Ureter (tissue), 1 donor: ENCODE measurements around the gene SND1. TPM values are rescaled to one million over a fixed set of nuclear protein-coding genes. Genes with fewer than 3 reads are reported as not detected.
"Not testable (repeated sequence)": the region's sequence is repeated elsewhere in the genome, so short reads cannot be mapped to it uniquely, and the experiment has no call there.

Source experiments
- DNase-seq: peaks from one replicate; pipeline ENCODE4 v3.0.0-alpha.2; 2020; ENCODE audit warnings: low spot score
- total RNA-seq: library from RNA; stranded (reverse); gene quantifications from one replicate; pipeline ENCODE4 v1.2.4, GENCODE V29; 2023
- donor health status: DM: yes; HTN: yes; CAD: no.

The SND1 gene
- total RNA-seq, 1 donor from 2014 or later, result 208 TPM

DNA sequence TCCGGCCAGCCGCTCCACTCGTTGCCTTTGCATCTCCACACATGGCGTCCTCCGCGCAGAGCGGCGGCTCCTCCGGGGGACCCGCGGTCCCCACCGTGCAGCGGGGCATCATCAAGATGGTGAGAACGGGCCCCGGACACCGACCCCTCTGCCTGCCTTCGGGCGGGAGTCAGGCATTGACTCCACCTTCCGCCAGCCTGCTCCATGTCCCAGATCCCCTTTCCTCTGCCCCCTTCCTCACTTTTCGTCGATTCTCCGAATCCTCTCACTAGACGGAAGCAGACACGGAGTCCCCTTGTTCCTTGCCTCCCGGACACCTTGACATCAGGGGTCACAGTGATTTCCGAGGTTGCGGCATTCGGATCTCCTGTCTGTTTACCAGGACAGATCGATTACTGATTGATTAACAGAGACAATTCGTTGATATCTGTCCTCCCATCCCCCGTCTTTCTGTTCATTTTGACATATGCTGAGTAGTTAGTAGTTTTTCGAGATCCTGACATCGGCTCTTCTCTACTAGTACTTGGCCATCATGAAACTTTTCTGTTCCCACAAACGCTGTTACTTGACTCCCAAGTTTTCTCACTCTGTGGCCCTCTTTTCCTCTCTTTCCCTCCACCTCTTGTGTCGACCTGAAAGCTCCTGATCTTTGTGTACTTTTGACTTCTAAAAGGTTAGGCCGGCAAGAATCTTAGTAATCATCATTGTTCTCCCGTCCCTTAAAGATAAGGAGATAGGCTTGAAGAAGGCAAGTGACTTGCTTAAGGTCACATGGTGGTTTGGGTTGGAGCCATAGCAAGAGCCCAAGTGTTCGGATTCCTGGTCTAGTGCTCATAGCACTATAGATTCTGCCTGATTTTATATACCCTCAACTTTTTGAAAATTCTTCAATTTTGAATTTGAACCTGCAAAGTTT, 597 bp downstream of the SND1 start:
- DNase-seq, result no peak

DNA sequence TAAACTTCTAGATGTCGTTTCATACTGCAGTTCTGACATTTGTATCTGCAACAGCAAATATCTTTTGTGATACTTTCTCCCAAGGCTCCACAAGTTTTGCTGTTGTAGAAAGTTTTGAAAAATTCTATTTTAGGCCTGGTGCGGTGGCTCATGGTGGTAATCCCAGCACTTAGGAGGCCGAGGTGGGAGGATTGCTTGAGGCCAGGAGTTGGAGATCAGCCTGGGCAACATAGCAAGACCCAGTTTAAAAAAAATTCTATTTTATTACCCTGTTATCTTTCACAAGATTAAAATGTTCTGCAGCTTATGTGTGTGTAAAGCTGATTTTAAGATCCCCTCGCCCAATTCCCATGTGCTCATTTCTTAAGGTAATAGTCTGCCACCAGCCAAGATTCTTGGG, 1.4 kb downstream of the SND1 start:
- no peak for DNase-seq

DNA sequence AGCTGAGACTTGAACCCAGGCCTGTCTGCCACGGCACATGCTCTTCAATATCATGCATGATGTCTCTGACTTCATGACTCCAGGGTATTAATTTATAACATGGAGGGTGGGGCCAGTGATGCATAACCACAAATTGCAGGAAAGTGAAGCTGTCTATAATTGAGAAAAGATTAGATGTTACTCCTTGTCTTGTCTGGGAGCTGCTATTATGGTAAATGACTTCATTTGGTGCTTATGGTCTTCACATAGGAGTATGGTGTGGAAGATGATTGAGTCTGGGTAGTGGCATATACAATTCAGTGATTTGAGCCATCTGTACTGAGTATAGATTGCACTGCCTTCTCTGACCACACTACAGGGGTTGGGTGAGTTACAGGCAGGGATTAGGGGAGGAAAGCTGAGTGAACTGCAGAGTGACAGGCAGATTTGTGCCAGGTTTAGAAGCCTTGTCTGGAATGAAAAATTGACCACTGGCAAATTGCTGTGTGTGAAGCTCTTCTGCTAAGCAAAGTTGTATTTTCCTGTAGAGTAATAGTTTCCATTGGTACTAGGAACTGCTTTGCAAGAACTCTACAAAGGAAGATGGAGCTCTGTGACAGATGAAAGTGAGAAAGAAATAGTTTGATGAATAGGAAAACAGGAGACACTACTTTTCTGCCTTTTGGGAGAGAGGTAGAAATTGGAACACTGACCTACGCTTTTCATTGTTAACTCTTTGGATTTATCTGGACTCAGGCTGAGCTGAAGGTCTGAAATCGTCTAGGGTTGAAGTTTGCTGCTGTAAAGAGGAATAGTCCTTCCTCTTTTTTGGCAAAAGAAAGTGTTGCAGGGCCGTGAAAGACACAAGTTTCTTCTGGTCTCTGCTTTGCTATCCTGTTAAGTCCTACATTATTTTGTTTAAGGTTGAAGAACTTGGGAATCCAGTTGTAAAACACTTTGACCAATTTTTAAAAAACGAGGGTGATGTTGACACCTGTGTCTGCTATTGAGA, 2.7 kb downstream of the SND1 start:
- DNase-seq, result no peak

DNA sequence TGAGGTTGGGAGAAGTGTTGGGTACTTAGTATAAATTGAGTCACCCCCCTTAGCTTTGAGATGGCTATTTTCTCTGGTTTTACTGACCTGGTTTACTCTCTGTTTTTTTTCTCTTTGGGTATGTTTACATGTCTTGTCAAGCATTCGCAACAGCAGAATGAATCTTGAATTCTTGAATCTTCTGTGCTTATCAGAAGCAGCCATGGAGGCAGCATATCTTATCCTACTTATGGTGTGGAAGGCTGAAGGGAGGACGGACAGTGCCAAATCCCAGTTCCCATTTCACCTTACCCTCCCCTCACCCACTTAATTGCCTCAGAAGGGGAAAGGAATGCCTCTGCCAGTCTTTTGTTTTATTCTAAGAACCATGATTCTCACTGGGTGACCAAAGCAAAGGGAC, 3.7 kb downstream of the SND1 start:
- no peak for DNase-seq

DNA sequence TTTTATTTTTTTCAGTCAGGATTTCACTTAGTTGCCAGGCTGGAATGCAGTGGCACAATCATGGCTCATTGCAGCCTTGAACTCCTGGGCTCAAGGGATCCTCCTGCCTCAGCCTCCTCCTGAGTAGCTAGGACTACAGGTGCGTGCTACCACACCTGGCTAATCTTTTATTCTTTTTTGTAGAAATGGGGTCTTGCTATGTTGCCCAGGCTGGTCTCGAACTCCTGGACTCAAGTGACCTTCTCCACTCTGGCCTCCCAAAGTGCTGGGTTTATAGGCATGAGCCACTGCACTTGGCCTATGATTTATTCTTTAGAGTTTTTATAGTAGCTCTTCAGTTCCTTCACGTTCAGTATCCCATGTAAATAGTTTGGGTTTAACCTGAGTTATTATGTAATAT, 5.5 kb downstream of the SND1 start:
- no peak for DNase-seq

DNA sequence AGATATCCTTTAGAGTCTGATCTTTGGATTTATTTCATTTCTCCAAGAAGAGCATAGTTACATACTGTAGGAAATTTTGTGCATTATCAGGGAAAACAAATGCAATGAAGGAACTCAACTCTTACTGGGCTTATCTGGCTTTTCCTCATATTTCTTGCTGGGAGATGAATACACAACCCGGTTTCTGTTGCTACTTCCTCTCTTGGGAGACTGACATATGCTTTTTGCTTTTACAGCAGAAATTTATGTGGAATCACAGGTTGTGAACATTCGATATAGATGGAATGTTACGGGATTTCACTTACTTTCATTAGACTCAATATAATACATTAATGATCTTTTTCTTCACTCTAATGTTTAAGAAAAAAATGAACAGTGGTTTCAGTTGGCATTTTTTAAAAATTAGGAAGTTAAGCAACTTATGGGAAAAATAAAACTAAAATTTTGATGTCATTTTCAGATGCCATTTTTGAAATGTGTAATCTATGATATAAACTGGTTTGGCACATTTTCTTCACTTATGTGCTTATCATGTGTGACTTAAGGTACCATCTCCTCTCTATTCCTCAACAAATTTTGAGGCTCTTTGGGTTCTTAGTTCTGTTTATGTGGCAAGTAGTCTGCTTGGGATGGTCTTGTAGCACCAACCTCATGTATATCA, 7.1 kb downstream of the SND1 start:
- no peak for DNase-seq

DNA sequence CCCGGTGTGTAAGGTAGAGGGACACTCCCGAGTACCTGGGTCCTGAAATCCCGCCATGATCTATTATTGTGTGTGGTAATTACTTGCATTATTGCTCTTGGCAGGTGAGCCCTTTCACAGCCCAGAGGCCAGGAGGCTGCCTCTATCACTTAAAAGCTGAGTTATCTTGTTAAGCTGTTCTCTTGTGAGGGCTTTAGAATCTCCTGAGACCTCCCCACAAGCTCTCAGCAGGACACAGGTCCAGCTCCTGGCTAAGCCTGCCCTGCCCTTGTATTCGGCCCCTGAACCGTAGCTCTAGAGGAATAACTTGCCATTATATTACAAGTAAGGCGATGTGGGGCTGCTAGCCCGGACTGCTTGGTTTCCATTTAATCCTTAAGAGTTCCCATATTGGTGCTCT, 13.9 kb downstream of the SND1 start:
- DNase-seq, result no peak

DNA sequence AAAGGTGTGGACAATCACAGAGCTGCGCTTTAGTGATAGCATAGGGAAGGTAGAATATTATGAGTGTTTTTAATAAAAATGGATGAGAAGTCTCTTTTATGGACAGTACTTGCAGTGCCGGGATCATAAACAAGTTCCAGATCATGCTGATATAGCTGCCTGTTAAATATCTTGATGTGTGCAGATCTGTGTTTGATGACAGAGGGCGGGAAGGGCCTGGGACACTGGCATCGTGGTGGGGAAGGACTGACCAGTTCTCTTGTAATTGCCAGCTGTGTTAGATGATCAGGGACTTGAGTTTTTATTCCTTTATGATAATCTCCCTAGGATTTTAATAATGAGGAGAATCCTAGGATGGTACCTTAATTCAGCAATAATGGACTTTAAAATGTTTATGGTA, 14.6 kb downstream of the SND1 start:
- DNase-seq, result no peak

DNA sequence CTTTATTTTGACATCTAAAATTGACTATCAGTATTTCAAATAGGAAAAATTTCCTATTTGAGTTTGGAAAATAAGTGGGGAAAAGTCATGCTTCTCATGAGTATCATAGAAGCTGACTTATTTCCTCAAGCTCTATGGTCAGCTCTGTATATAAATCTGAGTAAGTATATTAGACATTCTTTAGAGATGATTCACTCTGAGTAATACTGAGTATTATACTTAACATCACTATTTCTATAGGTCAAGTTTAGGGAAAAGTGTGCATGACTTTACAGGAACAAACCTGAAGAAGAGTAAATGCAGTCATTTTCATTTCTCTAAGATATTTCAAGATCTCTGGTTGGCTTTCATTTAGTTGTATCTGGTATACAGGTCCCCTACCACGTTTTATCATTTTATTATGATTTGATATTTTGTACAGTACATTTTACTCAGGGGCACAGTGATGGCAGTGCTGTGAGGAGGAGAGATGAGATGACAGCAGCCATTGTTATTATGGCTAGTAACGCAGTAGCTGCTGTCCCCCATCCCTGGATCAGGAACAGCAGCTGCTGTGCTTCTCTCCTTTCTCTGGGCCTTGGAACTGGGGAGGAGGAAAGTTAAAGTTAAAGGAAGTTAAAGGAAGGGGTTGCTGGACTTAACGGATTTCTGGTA, 15.2 kb downstream of the SND1 start:
- DNase-seq, result no peak

DNA sequence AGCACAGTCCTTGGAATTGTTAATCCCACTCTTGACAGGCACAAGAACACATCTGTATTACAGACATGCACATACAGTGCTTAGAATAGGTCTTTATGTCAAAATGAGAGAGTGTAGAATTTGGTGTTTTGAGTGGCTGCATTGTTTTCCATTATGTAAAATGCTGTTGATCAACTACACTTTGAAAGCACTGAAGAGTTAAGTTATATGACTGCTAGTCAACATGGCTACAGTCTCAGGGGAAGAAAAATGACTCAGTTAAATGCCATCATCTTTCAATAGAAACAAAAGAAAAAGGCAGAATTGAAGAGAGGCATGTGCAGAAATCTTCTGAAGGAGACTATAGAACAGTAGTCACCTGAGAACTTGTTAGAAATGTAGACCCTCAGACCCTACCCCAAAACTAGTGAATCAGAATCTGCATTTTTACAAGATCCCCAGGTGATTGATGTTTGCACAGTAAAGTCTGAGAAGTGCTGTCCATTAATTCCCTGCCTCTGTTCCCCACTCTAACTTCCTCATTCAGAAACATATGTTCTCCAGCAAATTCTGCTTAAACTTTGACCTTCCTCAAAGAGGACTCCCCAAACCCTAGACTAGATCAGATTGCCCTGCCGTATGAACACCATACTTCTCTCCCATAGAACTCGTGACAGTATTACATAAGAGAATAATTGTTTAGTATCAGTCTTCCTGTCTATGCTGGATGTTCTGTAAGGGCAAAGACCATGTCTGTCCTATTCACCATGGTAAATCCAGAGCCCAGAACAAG, 16.0 kb downstream of the SND1 start:
- DNase-seq, result no peak

DNA sequence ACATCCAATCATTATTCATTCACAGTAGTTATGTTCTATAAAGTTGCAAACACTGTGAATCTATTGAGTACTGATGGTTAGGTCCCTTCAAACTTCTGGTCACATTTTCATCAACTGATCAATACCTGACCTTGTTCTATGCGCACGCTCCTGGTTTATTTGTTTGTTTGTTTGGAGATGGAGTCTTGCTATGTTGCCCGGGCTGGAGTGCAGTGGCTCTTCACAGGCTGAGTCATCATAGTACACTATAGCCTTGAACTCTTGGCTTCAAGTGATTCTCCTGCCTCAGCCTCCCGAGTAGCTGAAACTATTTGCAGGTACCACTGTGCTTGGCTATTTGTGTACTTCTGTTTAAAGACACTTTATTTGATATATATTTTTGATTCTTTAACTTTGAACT, 19.3 kb downstream of the SND1 start:
- DNase-seq, result no peak

DNA sequence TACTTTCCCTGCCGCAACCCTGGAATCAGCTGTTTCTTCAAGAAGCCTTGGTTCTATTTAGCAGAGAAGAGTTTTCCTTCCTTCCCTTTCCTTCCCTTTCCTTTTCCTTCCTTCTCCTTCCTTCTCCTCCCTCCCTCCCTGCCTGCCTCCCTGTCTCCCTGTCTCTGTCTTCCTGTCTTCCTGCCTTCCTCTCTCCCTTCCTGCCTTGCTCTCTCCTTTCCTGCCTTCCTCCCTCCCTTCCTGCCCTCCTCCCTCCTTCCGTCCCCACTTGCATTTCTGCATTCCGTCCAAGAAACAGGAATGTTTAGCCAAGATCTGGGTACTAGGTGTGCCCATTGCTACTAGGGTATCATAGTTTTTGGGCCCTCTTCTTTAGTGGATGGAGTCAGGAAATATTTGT, 21.9 kb downstream of the SND1 start:
- no peak for DNase-seq

DNA sequence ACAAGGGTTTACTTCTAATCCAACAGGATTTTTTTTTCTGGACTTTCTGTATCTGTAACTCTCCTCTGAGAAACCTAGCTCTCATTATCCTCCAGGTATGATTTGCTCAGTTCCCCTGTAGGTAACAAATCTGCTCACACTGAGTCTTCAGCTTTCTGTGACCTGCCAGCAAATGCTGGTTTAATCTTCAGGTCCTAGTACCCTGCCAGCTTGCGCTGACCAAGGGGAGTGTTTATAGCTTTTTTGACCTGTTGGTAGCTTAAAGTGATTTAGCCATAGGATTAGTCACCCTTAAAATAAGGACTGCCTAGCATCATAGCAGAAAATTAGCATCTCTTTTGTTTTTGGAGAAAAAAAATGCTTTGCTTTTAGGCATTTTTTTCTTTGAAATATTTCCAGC, 22.4 kb downstream of the SND1 start:
- DNase-seq, result no peak

DNA sequence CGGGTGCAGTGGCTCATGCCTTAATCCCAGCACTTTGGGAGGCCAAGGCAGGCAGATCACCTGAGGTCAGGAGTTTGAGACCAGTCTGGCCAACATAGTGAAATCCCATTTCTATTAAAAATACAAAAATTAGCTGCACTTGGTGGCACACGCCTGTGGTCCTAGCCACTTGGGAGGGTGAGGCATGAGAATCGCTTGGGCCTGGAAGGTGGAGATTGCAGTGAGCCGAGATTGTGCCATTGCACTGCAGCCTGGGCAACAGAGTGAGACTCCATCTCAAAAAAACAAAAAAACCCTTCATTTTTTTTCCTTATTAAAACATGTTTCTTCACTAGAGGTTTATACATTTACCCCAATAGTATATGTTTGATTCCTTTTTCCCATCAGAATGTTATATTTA, 22.9 kb downstream of the SND1 start:
- not testable (repeated sequence) for DNase-seq

DNA sequence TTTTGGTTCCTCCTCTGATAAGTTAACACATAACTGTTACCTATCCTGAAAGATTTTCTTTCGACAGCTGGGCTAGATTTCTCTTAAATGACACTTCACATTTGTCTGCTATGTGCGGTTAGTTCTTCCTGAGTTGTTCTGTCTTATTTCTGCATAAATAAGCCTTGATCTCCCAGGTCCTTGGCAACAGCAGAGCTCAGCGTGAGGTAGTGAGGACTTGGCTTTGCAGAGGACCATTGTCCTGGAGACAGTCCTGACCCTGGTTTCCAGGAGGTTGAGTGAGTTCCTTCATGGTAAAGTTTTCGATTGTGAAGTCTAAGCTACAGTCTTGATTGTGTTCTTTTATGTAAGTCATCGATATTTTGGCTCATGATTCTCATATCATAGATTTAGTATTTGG, 23.7 kb downstream of the SND1 start:
- DNase-seq, result no peak

DNA sequence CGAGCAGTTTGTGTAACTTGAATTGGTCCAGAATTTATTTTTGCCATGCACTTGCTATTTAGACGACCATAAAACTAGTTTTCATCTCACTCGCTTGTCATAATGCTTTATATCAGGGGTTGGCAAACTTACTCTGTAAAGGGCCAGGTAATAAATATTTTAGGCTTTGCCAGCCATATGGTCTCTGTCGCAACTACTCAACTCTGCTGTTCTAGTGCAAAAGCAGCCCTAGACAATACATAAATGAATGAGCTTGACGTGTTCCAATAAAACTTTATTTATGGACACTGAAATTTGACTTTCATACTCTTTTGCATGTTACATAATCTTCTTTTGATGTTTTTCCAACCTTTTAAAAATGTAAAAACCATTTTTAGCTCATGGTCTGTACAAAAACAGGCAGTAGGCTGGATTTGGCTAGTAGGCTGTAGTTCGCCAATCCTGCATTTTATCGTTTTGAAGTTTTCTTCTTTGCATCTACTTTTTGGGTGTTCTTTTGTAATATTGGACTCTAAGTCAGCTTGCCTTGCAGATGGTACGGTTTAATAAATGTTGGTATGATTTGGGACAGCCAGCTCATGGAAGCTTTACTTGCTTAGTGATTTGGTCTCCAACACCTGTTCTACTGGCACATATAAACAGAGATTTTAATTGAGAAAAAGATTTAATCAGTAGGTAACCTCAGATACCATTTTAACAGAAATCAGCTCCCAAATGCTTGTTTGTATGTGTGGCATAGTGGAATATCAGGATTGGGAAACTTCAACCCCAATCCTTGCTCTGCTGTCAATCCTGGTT, 25.6 kb downstream of the SND1 start:
- no peak for DNase-seq

DNA sequence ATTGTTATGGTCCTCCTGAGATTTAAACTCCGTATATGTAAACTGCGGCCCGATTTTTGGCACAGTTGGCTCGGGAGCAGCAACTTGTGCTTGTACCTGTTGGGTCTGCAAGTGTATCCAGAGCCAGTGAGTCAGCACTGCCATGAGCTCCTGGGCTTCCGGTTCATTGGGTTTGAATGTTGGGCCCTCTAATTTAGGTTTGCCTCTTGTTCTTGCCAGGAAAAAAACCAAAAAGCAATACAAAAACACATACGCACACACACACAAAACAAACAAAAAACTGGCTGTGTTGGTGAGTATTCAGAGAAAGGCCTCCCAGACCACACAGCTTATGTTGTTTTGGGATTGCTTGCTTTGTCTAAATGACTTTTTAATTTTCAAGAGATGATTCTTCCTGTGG, 26.3 kb downstream of the SND1 start:
- no peak for DNase-seq

DNA sequence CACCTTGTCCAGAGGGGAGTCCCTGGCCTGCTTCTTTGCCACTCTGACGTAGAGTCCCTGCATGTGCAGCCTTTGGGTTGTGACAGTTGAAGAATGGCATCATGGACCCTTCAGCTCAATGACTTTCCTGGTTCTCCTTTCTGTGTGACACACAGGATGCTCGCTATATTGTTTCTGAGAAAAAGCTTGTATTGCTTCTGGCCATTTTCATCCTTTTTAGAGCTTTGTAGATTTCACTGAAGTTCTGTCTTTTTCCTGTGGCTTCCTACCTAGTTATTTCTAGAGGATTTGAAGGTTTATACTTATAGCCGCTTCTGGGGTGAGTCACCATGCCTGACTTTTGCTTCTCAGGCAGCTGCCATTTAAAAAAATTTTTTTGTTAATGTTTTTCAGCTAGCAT, 27.0 kb downstream of the SND1 start:
- no peak for DNase-seq

DNA sequence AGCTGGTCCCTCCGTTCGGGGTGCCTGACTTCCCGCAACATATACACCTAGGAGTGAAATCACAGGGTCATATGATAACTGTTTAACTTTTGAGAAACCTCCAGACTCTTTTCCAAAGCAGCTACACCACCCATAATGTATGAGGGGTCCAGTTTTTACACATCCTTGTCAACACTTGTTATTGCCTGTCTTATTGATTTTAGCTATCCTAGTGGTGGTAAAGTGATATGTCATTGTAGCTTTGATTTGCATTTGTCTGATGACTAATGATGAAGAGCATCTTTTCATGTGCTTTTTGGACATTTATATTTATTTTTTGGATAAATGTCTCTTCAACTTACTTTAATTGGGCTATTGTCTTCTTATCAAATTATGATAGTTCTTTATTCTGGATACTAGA, 29.0 kb downstream of the SND1 start:
- no peak for DNase-seq

DNA sequence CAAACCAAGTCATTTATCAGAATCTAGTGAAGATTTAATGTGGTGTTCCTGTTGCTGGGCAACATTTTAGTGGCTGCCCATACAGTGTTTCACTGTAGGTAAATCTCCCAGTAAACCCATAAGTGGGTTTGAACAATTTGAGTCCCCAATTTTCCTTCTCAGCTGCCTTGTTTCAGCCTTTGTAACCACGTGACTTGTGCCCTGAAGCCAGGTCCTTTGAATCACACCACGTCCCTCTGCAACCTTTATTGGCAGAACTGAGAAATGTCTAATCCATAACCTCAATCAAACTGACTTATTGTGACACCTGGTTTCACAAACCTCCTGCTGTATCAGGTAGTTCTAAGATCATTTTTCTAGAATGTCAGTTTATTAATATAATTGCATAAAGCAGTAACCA, 30.1 kb downstream of the SND1 start:
- no peak for DNase-seq
